Stimulated activated CD4-positive, alpha-beta T cell treated with anti-CD3 and anti-CD28 coated beads, Interleukin-2, amount 100 ng/mL, for 4 hours (primary cell): ENCODE measurements around the gene ATP5PB.
A peak's percentile ranks its signal among the peaks of the same experiment; 100 is the strongest.

Experiments
- DNase-seq: peaks from one replicate; pipeline ENCODE4 v3.0.0-alpha.2; 2020; ENCODE audit warnings: low read depth

ATP5PB gene, protein sequence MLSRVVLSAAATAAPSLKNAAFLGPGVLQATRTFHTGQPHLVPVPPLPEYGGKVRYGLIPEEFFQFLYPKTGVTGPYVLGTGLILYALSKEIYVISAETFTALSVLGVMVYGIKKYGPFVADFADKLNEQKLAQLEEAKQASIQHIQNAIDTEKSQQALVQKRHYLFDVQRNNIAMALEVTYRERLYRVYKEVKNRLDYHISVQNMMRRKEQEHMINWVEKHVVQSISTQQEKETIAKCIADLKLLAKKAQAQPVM

DNA sequence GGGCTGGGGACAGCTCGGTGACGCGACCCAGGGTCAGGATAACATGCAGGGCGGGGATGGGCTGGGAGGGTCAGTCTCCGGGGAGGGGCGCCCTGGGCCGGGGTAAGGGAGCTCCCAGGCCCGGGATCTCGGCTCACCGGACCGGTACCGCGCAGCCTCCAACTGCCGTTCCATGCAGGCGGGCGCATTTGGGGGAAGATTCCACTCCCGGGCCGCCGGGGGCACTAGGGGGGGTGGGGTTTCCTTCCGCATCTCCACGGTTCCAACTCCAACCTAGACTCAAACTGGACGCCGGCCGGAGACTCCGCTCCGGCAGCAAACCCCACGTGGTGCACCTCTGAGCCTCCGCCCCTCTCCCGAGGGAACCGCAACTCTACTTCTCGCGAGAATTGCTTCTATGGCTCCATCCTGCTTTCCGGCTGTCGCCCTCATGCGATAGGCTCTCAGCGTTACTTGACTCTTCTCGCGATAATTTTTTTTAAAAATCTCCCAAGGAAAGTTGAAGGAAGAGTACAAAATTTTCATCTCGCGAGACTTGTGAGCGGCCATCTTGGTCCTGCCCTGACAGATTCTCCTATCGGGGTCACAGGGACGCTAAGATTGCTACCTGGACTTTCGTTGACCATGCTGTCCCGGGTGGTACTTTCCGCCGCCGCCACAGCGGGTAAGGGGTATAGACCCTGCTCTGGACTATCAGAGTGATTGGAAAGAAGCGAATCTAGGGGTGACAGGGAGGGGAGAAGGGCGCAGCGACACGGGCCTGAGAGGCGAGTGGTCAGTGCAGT, at the start of gene ATP5PB, which contains the start of gene WDR77:
Gene ATP5PB (plus strand): TSS at position 547 of the 785 bp plus-strand sequence. CDS start 78 bp downstream, at position 625.
Gene WDR77 (minus strand): TSS at position 339 of the 785 bp plus-strand sequence. CDS start 87 bp downstream, at position 252.
- DNase-seq, result peak; percentile 89

DNA sequence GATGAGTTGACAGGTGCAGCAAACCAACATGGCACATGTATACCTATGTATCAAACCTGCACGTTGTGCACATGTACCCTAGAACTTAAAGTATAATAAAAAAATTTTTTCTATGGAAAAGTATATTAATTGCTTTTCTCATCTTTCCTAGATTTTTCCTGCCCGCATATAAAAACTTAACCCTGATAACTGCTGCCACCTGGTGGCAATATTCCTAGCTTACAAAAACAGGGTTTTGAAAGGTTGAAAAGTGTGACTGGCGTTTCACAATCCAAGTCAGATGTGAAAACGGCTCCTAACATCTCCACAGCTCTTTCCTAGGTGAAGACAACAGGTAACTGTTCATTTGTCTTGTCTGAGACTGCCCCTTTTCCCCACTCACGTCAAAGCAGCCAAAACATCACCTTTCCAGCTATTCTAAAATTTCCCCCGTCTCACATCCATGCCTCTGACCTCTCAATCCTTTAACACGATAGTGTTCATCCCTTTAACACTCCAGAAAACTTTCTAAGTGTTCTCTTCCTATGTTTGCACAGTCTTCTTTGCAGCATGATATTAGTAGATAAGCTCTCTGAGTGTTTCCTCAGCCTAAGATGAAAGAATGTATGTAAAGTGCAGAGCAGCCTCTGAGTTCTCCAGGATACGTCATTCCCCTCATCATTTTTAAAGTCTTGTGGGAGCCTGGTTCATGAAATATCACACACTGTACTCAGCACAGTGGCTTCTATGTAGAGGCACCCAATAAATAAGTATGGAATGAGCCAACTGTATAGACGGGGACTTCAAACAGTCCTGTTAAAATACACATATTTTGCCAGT, 49.3 kb upstream of the ATP5PB start:
- DNase-seq, result peak; percentile 10

DNA sequence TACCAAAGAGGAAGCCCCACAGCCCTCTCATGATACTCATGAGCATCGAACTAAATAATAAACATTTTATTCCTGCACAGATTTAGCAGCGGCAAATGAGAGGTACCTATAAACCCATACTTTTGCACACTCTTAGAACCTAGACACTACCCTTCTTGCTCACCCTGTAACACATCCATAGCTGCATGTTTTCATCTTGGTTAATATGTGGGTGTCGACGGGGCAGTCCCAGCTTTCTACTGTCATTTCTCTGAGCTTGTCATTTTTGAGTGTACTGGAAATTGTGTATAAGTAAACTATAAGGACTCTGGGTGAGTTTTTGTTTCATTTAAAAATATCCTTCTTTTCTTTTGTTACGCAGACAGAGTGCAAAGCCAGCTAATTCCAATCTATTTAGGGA, 47.2 kb upstream of the ATP5PB start:
- no peak for DNase-seq

DNA sequence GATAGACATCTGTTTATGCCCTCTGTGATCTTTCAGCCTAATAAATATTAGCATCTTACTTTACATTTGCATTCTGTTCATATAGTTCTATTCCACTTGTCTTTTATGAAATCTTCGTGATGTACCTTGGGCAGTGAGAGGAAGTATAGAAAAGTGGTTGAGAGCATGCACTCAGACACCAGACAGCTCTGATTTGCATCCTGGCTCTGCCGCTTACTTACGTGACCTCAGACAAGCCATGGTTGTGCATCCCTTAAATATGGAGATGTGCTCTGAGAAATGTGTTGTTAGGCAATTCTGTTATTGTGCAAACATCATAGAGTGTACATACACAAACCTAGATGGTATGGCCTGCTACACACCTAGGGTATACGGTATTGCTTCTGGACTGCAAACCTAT, 44.7 kb upstream of the ATP5PB start:
- DNase-seq, result no peak

DNA sequence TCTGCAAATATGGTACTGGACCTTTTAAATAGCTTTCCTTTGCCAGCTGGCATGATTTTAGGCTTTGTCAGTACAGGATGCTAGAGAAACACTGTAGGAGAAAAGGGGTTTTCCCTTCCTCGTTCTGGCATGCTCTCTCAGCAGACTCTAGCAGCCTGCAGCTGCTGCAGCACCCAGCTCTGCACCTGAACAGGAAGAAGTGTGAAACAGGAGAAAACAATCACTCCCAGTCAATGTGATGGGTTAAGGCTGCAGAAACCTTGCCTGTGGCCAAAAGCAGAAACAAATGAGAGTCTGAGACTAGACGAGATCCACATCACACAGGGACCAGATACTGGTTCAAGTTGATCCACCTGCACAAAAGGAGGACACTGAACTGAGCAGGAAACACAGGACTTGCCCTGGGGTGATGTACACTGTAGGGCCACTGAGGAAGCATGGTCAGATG, 42.9 kb upstream of the ATP5PB start:
- peak; percentile 46 for DNase-seq

DNA sequence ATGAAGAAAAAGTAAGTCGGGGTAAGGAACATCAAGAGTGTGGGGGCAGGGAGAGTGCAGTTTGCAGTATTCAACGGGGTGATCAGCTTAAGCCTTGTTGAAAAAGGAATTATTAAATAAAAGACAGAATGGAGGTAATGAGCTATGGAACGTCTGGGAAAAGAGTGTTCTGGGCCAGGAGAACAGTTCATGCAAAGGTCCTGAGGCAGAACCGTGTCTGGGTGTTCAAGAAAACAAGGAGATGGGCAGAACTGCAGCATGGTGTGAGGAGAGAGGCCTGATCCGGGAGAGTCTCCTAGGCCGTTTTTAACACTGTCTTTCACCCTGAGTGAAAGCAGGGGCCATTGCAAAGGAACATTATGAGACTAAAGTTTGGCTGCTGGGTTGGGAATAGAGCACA, 42.0 kb upstream of the ATP5PB start:
- no peak for DNase-seq

DNA sequence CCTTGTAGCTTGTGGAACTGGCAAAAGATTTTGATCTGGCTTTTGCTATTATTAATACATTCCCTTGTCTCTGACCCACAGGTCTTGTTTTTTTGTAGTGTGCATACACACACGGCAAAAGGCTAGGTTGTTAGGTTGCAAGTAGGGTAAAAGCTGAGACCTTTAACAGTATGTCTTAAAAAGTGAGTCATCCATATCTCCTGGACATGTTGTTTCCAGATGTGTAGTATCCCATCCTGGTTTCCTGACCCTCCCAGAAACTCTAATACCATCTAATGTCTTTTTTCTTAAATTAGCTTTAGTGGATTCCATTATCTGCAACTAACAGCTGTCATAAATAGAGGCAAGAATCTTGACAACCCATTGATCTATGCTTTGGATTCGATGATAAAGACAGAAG, 36.4 kb upstream of the ATP5PB start:
- no peak for DNase-seq

DNA sequence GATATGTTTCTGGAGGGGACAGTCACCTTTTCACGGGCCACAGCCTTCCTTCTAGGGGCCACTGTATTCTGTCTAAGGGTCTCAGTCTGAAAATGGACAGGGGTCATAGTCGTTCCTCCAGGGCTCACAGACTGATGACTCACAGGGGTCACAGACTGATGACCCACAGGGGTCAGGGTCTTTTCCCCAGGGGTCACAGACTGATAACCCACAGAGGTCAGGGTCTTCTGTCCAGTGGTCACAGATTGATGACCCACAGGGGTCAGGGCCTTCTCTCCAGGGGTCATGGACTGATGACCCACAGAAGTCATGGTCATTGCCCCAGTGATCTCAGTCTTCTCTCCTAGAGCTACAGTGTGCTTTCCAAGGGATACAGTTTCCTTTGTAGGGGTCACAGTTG, 34.5 kb upstream of the ATP5PB start:
- no peak for DNase-seq

DNA sequence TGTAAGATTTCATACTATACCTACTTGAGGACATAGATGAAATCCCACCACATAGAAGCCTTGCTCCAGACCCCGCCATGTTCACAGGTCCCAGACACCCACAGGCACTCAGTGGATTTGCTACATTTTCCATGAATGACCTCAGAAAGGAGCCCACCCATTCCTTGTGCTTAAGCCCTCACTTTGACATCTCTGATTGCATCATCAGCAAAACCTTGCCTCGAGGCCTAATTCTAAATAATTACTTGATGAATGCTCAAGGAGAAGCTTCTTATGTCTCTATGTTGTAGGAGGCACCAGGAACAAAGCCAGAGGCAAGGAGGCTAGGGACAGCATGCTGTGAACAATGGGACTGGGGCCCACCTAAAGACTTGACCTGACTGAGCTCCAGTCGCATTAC, 33.8 kb upstream of the ATP5PB start:
- DNase-seq, result no peak

DNA sequence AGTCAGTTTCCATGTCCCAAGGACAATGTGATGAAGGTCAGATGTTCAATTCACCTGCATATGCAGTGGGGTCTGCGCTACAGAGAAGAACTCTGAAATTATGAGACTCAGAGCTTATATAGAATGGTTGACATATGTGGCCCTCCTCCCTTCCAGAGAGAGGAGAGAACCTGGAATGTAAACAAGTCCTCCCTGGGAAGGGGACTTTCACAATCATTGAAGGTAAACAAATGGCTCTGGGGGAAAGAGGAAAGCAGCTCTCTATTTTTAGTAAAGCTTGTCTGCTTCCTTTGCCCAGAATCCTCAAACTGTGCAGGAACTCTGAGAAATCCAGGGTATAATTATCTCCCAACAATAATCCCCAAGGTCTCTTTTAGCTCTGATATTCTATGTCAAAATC, 31.5 kb upstream of the ATP5PB start:
- DNase-seq, result no peak

DNA sequence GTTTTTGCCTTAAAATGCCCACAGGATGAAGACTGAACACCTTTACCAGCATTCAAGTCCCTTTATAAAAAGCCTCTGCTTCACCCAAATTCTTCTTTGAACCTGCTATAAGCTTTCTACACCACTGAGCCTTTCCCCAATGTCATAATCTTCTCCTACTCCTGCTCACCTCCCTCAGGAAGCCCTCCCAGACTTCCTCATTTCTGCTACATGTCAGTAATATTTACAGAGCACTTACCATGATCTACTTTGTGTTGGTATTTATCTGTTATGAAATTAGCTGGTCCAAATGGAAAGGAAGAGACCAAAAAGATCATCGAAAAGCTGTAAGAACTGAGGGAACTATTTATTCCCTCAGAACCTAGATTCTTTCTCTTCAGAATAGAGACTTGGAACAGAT, 30.2 kb upstream of the ATP5PB start:
- no peak for DNase-seq

DNA sequence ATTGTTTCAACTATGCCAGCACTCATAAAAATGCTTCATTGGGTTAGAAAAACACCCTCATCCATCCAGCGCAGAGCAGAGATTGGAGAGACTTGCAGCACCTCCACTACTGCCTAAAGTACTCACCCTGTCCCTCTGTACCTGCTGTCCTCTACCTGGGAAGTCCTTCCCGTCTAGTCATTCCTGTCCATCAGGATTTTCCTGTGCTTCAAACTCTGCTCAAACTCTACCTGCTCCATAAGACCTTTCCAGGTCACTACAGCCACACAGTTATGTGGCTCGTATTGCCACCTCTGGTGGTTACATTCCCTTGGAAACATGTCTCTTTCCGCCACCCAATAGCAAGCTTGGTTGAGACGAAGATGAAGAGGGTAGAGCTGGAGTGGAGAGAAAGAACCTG, 28.9 kb upstream of the ATP5PB start:
- no peak for DNase-seq

DNA sequence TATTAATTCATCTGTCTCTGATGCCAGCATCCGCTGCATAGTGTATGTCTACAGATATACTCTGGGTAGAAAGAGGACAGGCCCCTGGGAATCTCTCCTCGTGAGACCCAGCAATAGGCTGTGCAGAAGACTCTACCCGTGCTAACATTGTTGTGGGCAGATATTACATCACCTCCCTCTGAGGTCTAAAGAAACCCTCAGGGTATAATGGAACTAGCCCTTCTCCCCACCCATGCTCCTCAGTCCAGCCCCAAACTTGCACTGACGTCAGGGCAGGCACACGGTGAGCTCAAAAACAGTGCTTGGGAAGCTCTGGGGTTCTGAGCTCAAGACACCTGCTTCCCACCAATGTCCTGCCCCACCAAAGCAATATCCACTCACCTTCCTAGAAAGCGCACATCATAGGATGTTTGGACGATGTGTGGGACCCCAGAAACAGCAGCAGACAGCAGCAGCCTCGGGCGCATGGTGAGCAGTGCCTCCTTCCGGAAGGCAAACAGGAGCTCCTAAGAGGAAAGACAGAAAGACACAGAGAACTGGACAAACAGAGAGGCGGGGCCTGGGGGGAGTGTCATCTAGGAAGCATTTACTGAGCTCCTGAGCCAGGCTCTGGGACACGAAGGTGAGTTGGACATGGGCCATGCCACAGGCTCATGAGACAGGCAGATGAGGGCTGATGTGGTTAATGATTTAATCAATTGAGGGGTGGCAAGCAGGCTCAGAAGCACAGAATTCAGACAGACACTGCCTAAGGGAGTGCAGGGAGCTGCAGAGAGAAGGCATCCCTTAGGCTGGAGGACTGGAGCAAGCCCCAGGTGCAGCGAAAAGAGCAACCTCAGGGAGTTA, 26.5 kb upstream of the ATP5PB start:
- DNase-seq, result no peak

DNA sequence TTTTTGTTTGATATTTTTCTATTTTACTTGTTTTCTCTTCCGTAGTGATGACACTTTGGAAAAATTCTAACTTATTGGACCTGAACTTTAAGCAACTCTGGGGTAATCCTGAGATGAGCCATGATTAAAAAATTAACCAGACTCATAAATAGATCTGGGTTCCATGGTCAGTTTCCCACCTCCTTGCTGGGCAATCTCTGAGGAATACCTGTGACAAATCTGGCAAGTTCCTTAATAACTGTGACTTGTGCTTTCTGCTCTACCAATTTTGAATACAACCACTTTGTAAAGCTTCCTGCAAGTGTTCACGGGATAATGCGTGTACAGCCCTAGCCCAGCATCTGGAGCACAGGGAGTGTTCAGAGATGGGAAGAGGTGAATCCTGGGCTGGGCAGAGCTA, 25.0 kb upstream of the ATP5PB start:
- DNase-seq, result no peak

DNA sequence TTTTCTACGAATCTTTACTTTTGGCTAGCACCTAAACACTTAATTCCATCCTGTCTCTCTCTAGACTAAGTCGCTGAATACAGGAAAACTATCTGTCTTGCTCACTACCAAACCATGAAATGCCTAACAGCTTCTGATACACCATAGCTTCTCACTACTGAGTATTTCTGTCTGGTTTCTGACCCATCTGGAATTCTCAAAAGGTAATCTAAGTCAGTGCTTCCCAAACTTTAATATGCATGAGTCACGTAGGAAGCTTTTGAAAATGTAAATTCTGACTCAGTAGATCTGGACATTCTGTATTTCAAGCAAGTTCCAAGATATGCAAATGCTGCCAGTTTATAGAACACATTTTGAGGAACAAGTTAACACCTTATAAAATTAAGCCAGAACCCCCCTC, 12.5 kb upstream of the ATP5PB start:
- no peak for DNase-seq

DNA sequence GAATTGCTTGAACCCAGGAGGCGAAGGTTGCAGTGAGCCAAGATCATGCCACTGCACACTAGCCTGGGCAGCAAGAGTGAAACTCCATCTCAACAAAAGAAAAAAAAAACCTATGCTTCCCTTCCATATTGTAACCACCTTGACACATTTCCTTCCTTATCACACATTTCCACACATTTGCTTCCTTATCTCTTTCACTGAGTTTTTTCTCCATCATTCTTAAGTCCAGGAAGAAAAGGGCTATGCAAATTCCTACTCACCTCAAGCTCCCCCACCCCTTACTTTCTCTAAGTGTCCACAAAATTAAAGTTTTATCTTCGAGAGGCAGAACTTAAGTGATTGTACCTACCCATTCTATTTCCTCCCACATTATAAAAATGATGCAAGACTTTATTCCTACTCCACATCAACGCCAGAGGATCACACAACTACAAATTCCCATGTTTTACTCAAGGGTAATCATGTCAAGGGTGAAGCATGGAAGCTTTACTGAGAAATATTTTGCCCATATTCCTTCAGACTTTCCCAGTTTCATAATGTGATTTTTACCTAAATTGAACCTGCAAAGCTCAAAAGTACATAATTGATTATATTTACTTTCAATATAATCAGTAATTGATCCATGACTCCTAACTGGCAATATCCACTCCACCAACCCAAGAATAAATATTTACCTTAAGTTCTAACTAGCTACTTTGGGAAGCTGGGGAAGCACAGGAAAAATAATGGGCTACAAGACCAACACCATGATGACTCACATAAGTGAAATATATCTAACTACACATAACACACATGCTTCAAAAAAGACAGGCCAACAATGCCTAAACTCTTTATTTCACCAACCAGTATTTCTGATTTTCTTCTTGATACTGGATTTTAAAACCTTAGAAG, 9.6 kb upstream of the ATP5PB start:
- DNase-seq, result no peak

DNA sequence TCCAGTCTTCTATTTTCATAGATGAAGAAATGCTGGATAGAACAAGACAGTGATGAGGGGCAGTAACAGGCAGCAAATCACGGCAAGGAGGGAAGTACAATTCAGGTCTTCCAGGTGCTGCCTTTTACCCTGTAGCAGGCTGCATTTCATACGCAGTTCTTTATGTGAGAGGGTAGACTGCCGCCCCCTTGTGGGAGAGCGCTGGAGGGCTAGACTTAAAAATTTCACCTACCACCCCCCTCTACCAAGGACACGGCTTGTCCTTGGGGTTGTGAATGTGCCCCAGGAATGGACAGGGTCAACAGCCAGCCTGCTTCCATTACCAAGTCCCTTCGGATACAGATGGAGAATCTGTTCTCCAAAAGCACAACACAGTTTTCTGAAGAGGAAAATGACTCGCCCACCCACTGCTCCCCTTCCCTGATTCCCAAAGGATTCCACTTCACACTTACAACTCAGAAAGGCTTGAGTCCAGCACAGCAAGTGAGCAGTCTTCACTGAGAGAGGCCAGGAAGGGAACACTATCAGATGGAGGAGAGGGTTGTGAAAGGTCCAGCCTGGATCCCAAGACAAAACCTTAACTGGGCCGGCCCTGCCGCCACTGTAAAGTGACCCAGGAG, 7.6 kb upstream of the ATP5PB start:
- DNase-seq, result peak; percentile 33

DNA sequence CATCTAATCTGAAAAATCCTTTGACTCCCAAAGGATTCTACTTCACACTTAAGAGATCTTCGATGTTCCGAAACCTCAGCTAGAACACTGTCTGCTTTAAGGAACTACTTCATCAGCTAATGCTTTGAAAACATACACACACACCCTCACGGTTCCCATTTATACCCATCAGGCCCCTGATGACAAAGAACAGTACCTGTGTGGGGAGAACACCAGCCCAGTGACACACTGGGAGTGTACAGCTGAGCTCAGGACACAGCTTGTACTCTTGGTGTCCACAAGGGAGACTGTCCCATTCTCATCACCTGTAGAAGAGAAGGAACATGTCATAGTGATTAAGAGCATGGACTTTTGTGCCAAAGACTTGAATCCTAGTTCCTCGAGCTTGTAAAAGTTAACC, 6.8 kb upstream of the ATP5PB start:
- DNase-seq, result no peak

DNA sequence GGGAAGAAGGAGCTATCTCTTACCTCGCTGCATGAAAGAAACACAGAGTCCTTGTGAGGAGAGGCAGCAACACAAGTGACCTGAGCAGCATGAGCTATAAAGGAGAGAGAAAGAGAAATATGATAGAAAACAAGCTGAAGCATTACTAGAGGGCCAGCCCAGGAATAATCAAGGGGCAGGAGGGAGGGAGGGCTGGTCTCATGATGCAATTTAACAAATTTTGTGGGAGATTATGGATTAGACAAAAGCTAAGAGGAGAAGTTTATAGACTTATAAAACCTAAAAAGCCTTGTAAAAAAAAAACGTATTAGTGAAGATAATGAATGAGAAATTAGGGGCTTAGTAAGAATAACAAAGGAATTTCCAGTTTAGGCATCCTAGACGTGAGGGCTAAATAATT, 5.2 kb upstream of the ATP5PB start:
- no peak for DNase-seq

DNA sequence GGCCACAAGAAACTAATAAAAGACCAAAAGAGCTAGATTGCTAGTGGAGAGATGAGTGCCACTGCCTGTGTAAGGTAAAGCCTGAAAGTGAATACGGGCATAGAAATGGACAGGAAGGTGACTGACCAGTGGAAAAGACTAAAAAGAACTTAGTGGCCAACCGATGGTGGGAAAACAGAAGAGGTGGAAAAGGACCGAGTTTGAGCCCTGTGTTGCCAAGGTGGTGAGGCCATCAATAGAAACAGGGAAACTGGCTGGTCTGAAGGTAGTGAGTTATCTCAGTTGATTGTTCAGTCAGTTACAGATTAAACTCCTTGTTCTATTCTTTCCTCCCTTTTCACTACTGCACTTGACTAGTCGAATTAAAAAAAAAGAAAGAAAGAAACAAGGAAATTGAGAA, 2.7 kb upstream of the ATP5PB start:
- no peak for DNase-seq
